ENCODE data around the gene SMYD1.

SMYD1 gene

DNA sequence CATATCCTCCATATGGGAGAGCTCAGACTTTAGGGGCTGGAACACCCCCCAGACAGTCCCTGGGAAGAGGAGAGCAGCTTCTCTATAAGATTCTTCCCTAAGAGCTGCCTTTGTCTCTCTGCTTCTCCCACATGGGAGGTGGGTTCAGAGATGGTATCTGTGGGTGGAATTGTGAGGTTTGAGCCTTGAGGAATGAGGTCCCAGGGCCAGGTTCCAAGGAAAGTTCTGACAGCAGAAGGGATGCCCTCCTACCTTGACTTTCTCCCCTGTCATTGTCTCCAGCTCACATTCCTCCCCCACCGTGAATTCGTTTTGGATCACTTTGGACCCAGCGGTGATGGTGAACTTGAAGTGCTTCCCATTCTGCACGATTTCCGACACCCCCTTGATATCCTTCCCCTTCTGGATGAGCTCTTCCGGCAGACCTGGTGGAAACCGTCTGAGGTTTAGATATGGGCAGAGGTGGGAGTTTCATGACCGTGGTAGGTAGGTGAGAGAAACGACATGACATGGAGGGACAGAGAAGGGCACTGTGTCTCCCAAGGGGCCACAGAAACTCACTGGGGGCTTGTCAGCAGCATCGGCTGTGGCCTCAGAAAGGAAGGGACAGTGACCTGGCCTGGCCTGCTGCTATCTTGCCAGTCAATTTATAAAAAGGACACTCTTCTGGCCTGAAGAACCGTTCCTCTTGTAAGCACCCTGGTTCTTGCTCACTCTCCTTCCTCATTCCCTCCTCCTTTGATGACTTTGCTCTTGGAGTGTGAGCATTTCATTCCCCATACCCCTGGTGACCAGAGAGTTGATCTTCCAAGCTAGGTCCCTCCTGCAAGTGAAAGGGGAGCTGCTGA, 58.5 kb downstream of the SMYD1 start:
- Histone ChIP-seq H3K36me3 (ENCODE audit: control insufficient read depth, low read depth, low read length) (no peaks in the 10 kb centered on the region), H3K4me1 (ENCODE audit: control insufficient read depth, low read depth, low read length) (no peaks in the 10 kb centered on the region), H3K27me3 (ENCODE audit: control insufficient read depth, insufficient read depth, low read length) (no peaks in the 10 kb centered on the region), H3K4me3 (ENCODE audit: low read length) (no peak overlapping the region), H3K27ac (ENCODE audit: low read length) (no peak overlapping the region), H3K9ac (ENCODE audit: low read length) (no peak overlapping the region), H3K9me3 (ENCODE audit: control insufficient read depth, low read depth, low read length) (no peaks in the 10 kb centered on the region)

DNA sequence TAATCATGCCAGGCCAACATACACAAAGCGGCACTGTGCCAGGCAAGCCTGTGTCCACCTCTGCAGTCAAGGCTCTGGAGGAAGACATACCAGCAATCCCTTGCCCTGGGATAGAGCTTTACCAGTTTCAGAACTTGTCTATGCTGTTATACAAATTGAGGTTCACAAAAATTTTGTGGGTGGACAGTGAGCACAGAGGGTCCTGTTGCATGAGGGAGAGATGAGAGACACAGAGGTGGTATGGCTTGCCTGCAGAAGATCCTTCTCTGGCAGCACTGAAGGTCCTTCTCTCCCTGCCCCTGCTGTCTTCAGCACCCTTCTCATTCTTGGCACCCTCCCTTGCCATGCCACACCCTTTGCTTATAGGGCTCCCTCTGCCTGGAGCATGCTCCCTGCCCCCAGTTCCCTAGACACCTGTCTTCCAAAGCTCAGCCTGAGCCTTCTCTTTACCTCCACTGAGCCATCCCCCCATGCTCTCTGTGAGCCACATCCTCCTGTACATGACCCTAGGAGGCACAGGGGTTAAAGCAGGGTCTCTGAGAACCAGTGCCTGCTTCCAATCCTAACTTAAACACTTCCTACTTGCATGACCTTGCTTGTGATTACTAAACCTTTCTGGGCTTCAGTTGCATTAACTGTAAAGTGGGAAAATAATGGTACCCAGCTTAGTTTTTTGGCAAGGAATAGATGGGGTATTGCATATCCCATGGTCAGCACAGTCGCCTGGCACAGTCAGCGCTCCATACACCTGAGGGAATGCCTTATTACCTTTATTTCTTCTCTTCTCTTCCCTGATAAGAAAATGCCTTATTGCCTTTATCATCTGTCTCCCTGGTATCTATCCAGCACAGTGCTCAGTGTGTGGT, 59.4 kb downstream of the SMYD1 start:
- H3K4me1 ChIP-seq (ENCODE audit: control insufficient read depth, low read depth, low read length) = no peaks in the 10 kb centered on the region
- no peak overlapping the region for H3K27ac ChIP-seq (ENCODE audit: low read length)
- H3K36me3 ChIP-seq (ENCODE audit: control insufficient read depth, low read depth, low read length) = no peaks in the 10 kb centered on the region
- H3K27me3 ChIP-seq (ENCODE audit: control insufficient read depth, insufficient read depth, low read length) = no peaks in the 10 kb centered on the region
- no peaks in the 10 kb centered on the region for H3K9me3 ChIP-seq (ENCODE audit: control insufficient read depth, low read depth, low read length)
- no peak overlapping the region for H3K9ac ChIP-seq (ENCODE audit: low read length)
- H3K4me3 ChIP-seq (ENCODE audit: low read length) = no peak overlapping the region

GRCh38 chr2:88127638-88127887, 59.9 kb downstream of the SMYD1 start:
- H3K27ac ChIP-seq (ENCODE audit: low read length) = no peak overlapping the region

GRCh38 chr2:88127888-88128653, 60.4 kb downstream of the SMYD1 start, which contains the start of gene FABP1:
Gene FABP1, minus strand, starts transcription at chr2:88128062. Its CDS starts 45 bp downstream, at chr2:88128017.
- Histone ChIP-seq H3K4me1 (ENCODE audit: control insufficient read depth, low read depth, low read length) (no peaks in the 10 kb centered on the region), H3K36me3 (ENCODE audit: control insufficient read depth, low read depth, low read length) (no peaks in the 10 kb centered on the region), H3K9ac (ENCODE audit: low read length) (no peak within 1 kb of the TSS), H3K27ac (ENCODE audit: low read length) (no peak within 1 kb of the TSS), H3K9me3 (ENCODE audit: control insufficient read depth, low read depth, low read length) (no peaks in the 10 kb centered on the region), H3K27me3 (ENCODE audit: control insufficient read depth, insufficient read depth, low read length) (no peaks in the 10 kb centered on the region), H3K4me3 (ENCODE audit: low read length) (no peak within 1 kb of the TSS)

More at GRCh38 chr2:88127638-88127887, 59.9 kb downstream of the SMYD1 start:
- Histone ChIP-seq H3K9me3 (ENCODE audit: control insufficient read depth, low read depth, low read length) (no peaks in the 10 kb centered on the region), H3K4me3 (ENCODE audit: low read length) (no peak overlapping the region), H3K36me3 (ENCODE audit: control insufficient read depth, low read depth, low read length) (no peaks in the 10 kb centered on the region), H3K27me3 (ENCODE audit: control insufficient read depth, insufficient read depth, low read length) (no peaks in the 10 kb centered on the region), H3K9ac (ENCODE audit: low read length) (no peak overlapping the region), H3K4me1 (ENCODE audit: control insufficient read depth, low read depth, low read length) (no peaks in the 10 kb centered on the region)

DNA sequence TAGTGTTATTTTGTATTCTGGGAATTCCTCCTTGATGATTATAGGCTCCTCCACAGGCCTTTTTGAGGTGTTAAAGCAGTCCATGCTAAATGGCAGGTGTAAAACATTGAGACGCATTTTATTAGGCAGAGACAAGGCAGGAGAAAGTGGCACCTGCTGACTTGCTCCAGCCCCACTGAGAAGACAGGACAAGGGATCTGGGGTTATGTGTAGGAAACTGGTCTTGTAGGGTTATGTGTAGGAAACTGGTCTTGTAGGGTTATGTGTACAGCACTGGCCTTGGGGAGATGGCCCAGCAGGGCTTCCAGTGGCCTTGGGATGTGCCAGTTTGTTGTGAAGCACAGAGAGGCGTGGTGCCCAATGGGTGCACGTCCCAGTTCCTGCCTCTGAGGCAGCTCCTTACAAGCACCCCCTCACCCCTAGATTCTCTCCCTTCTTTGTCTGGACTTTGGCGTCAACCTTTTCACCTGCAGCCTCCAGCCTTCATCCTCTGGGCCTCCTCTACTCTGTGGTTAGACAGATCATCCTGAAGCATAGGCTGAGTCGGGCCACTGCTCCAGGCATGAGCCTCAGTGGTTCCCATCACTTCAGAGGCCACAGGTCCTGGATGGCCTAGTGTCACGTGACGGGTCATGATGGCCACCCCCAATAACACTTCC, 61.2 kb downstream of the SMYD1 start:
- no peaks in the 10 kb centered on the region for H3K9me3 ChIP-seq (ENCODE audit: control insufficient read depth, low read depth, low read length)
- H3K27ac ChIP-seq (ENCODE audit: low read length) = no peak overlapping the region
- H3K4me3 ChIP-seq (ENCODE audit: low read length) = no peak overlapping the region
- H3K4me1 ChIP-seq (ENCODE audit: control insufficient read depth, low read depth, low read length) = no peaks in the 10 kb centered on the region
- H3K27me3 ChIP-seq (ENCODE audit: control insufficient read depth, insufficient read depth, low read length) = no peaks in the 10 kb centered on the region
- H3K9ac ChIP-seq (ENCODE audit: low read length) = no peak overlapping the region
- H3K36me3 ChIP-seq (ENCODE audit: control insufficient read depth, low read depth, low read length) = no peaks in the 10 kb centered on the region

DNA sequence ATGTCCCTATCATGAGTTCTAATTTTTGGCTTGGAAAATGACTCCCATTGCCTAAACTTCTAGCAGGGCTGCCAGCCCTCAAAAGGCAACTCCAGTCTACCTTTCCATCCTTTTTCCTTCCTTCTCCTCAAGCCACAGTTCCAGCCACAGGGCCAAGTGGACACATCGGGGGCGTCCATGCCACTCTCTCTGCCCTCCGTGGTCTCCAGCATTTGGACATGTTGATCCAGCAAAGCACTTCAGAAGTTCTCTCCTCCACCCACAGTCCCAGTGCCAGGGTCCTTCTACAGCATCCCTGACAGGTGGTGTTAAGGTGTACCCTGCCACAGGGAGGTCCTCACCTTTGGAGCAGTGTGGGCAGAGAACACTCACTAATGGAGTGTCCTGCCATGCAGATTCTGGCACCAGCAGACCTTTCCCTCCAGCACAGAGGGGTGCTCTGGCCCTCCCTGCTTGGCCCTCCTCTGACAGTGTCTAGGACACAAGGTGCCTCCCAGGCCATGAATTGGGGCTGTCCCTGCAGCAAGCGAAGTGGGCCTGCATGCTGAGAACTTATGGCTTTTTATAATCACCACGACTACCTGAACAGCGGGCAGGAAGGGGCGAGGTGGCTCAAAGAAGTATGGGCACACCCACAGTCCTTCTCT, 61.8 kb downstream of the SMYD1 start:
- no peak overlapping the region for H3K27ac ChIP-seq (ENCODE audit: low read length)
- H3K9ac ChIP-seq (ENCODE audit: low read length) = no peak overlapping the region
- no peaks in the 10 kb centered on the region for H3K4me1 ChIP-seq (ENCODE audit: control insufficient read depth, low read depth, low read length)
- H3K27me3 ChIP-seq (ENCODE audit: control insufficient read depth, insufficient read depth, low read length) = no peaks in the 10 kb centered on the region
- H3K4me3 ChIP-seq (ENCODE audit: low read length) = no peak overlapping the region
- no peaks in the 10 kb centered on the region for H3K36me3 ChIP-seq (ENCODE audit: control insufficient read depth, low read depth, low read length)
- no peaks in the 10 kb centered on the region for H3K9me3 ChIP-seq (ENCODE audit: control insufficient read depth, low read depth, low read length)

GRCh38 chr2:88131201-88131998, 63.8 kb downstream of the SMYD1 start:
- Histone ChIP-seq H3K9me3 (ENCODE audit: control insufficient read depth, low read depth, low read length) (no peaks in the 10 kb centered on the region), H3K4me3 (ENCODE audit: low read length) (no peak overlapping the region), H3K36me3 (ENCODE audit: control insufficient read depth, low read depth, low read length) (no peaks in the 10 kb centered on the region), H3K4me1 (ENCODE audit: control insufficient read depth, low read depth, low read length) (no peaks in the 10 kb centered on the region), H3K9ac (ENCODE audit: low read length) (no peak overlapping the region), H3K27me3 (ENCODE audit: control insufficient read depth, insufficient read depth, low read length) (no peaks in the 10 kb centered on the region), H3K27ac (ENCODE audit: low read length) (no peak overlapping the region)

DNA sequence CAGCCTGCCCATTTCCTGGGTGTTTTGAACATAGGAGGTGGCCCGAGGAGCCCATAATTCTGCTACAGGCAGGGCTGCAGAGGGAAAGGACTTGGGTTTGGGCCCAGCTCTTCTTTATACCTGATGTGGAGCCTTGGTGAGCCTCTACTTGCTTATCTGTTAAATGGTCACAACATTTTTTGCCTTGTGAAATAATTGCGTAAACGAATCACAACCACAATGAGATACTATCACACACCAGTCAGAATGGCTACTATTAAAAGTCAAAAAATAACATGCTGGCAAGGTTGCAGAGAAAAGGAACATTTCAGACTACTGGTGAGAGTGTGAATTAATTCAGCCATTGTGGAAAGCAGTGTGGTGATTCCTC, 64.4 kb downstream of the SMYD1 start:
- Histone ChIP-seq H3K27me3 (ENCODE audit: control insufficient read depth, insufficient read depth, low read length) (no peaks in the 10 kb centered on the region), H3K4me1 (ENCODE audit: control insufficient read depth, low read depth, low read length) (no peaks in the 10 kb centered on the region), H3K4me3 (ENCODE audit: low read length) (no peak overlapping the region), H3K9me3 (ENCODE audit: control insufficient read depth, low read depth, low read length) (no peaks in the 10 kb centered on the region), H3K36me3 (ENCODE audit: control insufficient read depth, low read depth, low read length) (no peaks in the 10 kb centered on the region), H3K27ac (ENCODE audit: low read length) (no peak overlapping the region), H3K9ac (ENCODE audit: low read length) (no peak overlapping the region)

- no peak overlapping the region for H3K4me3 ChIP-seq (ENCODE audit: low read length)
- H3K4me1 ChIP-seq (ENCODE audit: control insufficient read depth, low read depth, low read length) = no peaks in the 10 kb centered on the region
- H3K9me3 ChIP-seq (ENCODE audit: control insufficient read depth, low read depth, low read length) = no peaks in the 10 kb centered on the region
- H3K9ac ChIP-seq (ENCODE audit: low read length) = no peak overlapping the region
- no peaks in the 10 kb centered on the region for H3K27me3 ChIP-seq (ENCODE audit: control insufficient read depth, insufficient read depth, low read length)
- H3K27ac ChIP-seq (ENCODE audit: low read length) = no peak overlapping the region
- H3K36me3 ChIP-seq (ENCODE audit: control insufficient read depth, low read depth, low read length) = no peaks in the 10 kb centered on the region
Measured at GRCh38 chr2:88133875-88134274, 66.2 kb downstream of the SMYD1 start.

GRCh38 chr2:88136817-88137216, 69.2 kb downstream of the SMYD1 start:
- Histone ChIP-seq H3K4me3 (ENCODE audit: low read length) (no peak overlapping the region), H3K9ac (ENCODE audit: low read length) (no peak overlapping the region), H3K4me1 (ENCODE audit: control insufficient read depth, low read depth, low read length) (no peaks in the 10 kb centered on the region), H3K36me3 (ENCODE audit: control insufficient read depth, low read depth, low read length) (no peaks in the 10 kb centered on the region), H3K27ac (ENCODE audit: low read length) (no peak overlapping the region), H3K27me3 (ENCODE audit: control insufficient read depth, insufficient read depth, low read length) (no peaks in the 10 kb centered on the region), H3K9me3 (ENCODE audit: control insufficient read depth, low read depth, low read length) (no peaks in the 10 kb centered on the region)

All from iPS-18a (cell line).